OCI-LY7 (cell line): ENCODE data around the gene CLDN9.

Experiments
- EZH2phosphoT487 ChIP-seq: fragments of 200-600 bp; sonication (generic); IDR thresholded peaks from 2 replicates; pipeline ENCODE4 v1.6.1; 2018; ENCODE audit warnings: low read depth, borderline replicate concordance, mild to moderate bottlenecking, mixed run types, antibody characterized with exemption, low read length, moderate library complexity, mixed read lengths
- TF ChIP-seq, protein P1 (sequence below): fragments of 200-600 bp; sonication (generic); conservative IDR thresholded peaks from 2 replicates; pipeline ENCODE4 v1.5.1; 2014; ENCODE audit warnings: mild to moderate bottlenecking, antibody characterized with exemption, low read length, moderate library complexity, mixed read lengths

DNA sequence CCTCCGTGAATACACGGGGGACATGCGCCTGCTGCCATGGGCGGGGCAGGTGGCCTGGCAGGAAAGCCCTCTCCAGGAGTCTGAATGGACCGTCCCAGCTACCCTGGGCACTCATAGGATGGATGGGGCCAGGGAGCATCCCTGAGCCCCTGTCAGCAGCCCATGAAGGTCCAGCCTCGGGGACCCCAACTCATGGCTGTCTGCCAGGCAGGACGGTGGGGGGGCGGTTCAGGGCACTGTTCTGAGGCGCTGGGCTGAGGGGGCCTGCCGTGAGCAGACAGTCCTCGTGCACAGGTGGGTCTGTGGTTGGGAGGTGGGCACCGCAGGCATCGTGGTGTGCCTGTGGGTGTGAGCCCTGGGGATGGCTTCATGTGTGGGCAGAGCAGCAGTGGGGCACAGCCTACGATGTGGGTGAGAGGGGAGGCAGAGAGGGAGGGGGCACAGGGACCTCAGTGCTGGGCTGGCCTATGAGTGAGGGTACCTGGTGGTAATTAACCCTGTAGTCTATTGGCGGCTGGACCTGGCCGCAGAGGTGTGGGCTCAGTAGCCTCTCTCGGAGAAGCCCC is 26.0 kb upstream of the CLDN9 start:
- TF ChIP-seq, protein P1, sequence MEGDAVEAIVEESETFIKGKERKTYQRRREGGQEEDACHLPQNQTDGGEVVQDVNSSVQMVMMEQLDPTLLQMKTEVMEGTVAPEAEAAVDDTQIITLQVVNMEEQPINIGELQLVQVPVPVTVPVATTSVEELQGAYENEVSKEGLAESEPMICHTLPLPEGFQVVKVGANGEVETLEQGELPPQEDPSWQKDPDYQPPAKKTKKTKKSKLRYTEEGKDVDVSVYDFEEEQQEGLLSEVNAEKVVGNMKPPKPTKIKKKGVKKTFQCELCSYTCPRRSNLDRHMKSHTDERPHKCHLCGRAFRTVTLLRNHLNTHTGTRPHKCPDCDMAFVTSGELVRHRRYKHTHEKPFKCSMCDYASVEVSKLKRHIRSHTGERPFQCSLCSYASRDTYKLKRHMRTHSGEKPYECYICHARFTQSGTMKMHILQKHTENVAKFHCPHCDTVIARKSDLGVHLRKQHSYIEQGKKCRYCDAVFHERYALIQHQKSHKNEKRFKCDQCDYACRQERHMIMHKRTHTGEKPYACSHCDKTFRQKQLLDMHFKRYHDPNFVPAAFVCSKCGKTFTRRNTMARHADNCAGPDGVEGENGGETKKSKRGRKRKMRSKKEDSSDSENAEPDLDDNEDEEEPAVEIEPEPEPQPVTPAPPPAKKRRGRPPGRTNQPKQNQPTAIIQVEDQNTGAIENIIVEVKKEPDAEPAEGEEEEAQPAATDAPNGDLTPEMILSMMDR: no peak
- no peak for TF ChIP-seq EZH2phosphoT487
